GM19240 (cell line): ENCODE measurements around the gene CHPT1.
"Not testable (repeated sequence)": the region's sequence is repeated elsewhere in the genome, so short reads cannot be mapped to it uniquely, and the experiment has no call there.

Experiments used
- DNase-seq: peaks from one replicate; pipeline ENCODE4 v3.0.0; 2011; ENCODE audit warnings: low spot score; ENCODE audit not compliant: insufficient read length

The CHPT1 gene

GRCh38 chr12:101681627-101682026 lies 15.8 kb upstream of the CHPT1 start:
- not testable (repeated sequence) for DNase-seq

- DNase-seq: no peak
Measured at GRCh38 chr12:101685092-101685491, 12.3 kb upstream of the CHPT1 start.

GRCh38 chr12:101686176-101686575 lies 11.3 kb upstream of the CHPT1 start:
- DNase-seq: no peak

GRCh38 chr12:101690544-101691098 lies 6.8 kb upstream of the CHPT1 start:
- no peak for DNase-seq

GRCh38 chr12:101691503-101692096 lies 5.8 kb upstream of the CHPT1 start:
- no peak for DNase-seq

GRCh38 chr12:101694297-101694848 lies 3.1 kb upstream of the CHPT1 start:
- DNase-seq: no peak

GRCh38 chr12:101694986-101695385 lies 2.5 kb upstream of the CHPT1 start:
- no peak for DNase-seq

GRCh38 chr12:101695706-101696105 lies 1.7 kb upstream of the CHPT1 start:
- DNase-seq: no peak

GRCh38 chr12:101696251-101697196 lies 916 bp upstream of the CHPT1 start:
- DNase-seq: peak; percentile 11

- peak; percentile 4 for DNase-seq
Measured at GRCh38 chr12:101697930-101698799, 725 bp downstream of the CHPT1 start.

- DNase-seq: no peak
Measured at GRCh38 chr12:101698800-101699347, 1.4 kb downstream of the CHPT1 start.

- no peak for DNase-seq
Measured at GRCh38 chr12:101700299-101700820, 2.9 kb downstream of the CHPT1 start.

- DNase-seq: no peak
Measured at GRCh38 chr12:101703487-101703886, 6.0 kb downstream of the CHPT1 start.

GRCh38 chr12:101706403-101706802 lies 9.0 kb downstream of the CHPT1 start:
- no peak for DNase-seq

GRCh38 chr12:101707131-101707782 lies 9.8 kb downstream of the CHPT1 start:
- no peak for DNase-seq

GRCh38 chr12:101710288-101710687 lies 12.8 kb downstream of the CHPT1 start:
- no peak for DNase-seq

- DNase-seq: no peak
Measured at GRCh38 chr12:101713059-101713682, 15.7 kb downstream of the CHPT1 start.

GRCh38 chr12:101713930-101714329 lies 16.5 kb downstream of the CHPT1 start:
- no peak for DNase-seq

GRCh38 chr12:101714877-101715444 lies 17.5 kb downstream of the CHPT1 start:
- no peak for DNase-seq
